ENCODE results near the gene STK32C. TPM values are rescaled to one million over a fixed set of nuclear protein-coding genes. Genes with fewer than 3 reads are reported as not detected.

STK32C gene
- total RNA-seq, 1 donor from 2014 or later, result 19.6 TPM

- no peak for DNase-seq (ENCODE audit: low read depth, low spot score)
- peaks cover under 1% of the 10 kb centered on the region for H3K36me3 Mint-ChIP-seq (ENCODE audit: low read depth)
- no peaks in the 10 kb centered on the region for H3K27me3 Mint-ChIP-seq (ENCODE audit: low read depth)
- H3K4me3 Mint-ChIP-seq, result no peak overlapping the region
- no peaks in the 10 kb centered on the region for H3K4me1 Mint-ChIP-seq
- peak overlapping the region; percentile 62 for H3K27ac Mint-ChIP-seq (ENCODE audit: unreplicated experiment)
- TF ChIP-seq, protein P1, sequence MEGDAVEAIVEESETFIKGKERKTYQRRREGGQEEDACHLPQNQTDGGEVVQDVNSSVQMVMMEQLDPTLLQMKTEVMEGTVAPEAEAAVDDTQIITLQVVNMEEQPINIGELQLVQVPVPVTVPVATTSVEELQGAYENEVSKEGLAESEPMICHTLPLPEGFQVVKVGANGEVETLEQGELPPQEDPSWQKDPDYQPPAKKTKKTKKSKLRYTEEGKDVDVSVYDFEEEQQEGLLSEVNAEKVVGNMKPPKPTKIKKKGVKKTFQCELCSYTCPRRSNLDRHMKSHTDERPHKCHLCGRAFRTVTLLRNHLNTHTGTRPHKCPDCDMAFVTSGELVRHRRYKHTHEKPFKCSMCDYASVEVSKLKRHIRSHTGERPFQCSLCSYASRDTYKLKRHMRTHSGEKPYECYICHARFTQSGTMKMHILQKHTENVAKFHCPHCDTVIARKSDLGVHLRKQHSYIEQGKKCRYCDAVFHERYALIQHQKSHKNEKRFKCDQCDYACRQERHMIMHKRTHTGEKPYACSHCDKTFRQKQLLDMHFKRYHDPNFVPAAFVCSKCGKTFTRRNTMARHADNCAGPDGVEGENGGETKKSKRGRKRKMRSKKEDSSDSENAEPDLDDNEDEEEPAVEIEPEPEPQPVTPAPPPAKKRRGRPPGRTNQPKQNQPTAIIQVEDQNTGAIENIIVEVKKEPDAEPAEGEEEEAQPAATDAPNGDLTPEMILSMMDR (conservative IDR thresholded peaks at IDR 0.05), result no peak
- no peaks in the 10 kb centered on the region for H3K9me3 Mint-ChIP-seq
Measured at GRCh38 chr10:132206806-132207535, 100.8 kb downstream of the STK32C start.

DNA sequence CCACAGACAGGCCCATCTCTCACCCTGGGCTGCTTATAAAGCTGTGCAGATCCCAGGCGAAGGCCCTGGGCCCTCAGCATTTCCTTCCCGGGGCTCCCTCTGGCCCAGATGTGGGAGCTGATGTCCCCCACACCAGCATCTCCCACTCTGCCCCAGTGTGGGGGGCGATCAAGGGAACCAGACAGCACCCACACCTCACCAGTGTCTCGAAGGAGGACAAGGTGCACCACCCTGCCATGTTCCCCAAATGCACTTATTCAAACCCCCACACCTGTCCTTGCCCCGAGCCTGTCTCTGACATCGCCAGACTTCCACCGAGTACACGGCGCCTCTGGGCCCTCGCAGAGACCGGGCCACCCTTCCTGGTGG lies 101.4 kb downstream of the STK32C start:
- no peak for DNase-seq (ENCODE audit: low read depth, low spot score)
- TF ChIP-seq, protein P1 (conservative IDR thresholded peaks at IDR 0.05), result no peak
- Mint-ChIP-seq H3K36me3 (ENCODE audit: low read depth) (no peaks in the 10 kb centered on the region), H3K9me3 (no peaks in the 10 kb centered on the region), H3K27me3 (ENCODE audit: low read depth) (no peaks in the 10 kb centered on the region), H3K4me3 (no peak overlapping the region), H3K4me1 (no peaks in the 10 kb centered on the region), H3K27ac (ENCODE audit: unreplicated experiment) (no peak overlapping the region)

DNA sequence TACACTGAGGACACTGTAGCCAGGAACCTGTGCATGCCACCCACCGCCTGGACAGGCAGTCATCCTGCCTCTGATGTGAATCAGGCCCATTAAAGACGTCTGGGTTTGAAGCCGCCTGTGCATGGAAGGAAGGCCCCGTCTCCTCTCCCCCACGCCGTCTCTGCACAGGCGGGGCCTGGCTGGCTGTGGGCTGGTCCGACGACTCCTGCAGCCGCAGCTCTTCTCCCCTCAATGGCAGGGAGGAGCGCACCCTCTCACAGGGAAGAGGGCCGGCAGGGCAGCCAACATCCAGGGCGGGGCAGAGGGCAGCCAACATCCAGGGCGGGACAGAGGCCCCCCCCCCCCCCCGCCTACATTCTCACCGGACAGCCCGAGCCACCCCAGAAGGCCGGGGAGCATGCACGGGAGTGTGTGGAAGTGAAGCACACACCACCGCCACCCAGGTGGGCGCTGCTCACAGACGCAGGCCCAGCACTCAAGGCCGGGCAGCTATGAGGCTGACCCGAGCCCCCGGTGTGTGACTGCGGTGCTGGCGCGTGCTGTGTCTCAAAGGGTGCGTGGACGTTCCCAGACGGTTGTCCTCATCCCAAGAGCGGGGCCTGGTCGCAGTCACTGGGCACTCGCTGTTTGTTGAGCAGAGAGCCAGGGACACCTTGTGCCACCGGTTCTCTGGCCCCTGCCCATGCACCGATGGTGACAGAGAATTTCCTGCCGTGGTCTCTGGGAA lies 101.9 kb downstream of the STK32C start:
- Mint-ChIP-seq H3K9me3 (no peaks in the 10 kb centered on the region), H3K36me3 (ENCODE audit: low read depth) (no peaks in the 10 kb centered on the region), H3K27me3 (ENCODE audit: low read depth) (no peaks in the 10 kb centered on the region), H3K4me1 (no peaks in the 10 kb centered on the region), H3K4me3 (no peak overlapping the region), H3K27ac (ENCODE audit: unreplicated experiment) (no peak overlapping the region)
- TF ChIP-seq, protein P1 (conservative IDR thresholded peaks at IDR 0.05), result no peak
- DNase-seq (ENCODE audit: low read depth, low spot score), result no peak

DNA sequence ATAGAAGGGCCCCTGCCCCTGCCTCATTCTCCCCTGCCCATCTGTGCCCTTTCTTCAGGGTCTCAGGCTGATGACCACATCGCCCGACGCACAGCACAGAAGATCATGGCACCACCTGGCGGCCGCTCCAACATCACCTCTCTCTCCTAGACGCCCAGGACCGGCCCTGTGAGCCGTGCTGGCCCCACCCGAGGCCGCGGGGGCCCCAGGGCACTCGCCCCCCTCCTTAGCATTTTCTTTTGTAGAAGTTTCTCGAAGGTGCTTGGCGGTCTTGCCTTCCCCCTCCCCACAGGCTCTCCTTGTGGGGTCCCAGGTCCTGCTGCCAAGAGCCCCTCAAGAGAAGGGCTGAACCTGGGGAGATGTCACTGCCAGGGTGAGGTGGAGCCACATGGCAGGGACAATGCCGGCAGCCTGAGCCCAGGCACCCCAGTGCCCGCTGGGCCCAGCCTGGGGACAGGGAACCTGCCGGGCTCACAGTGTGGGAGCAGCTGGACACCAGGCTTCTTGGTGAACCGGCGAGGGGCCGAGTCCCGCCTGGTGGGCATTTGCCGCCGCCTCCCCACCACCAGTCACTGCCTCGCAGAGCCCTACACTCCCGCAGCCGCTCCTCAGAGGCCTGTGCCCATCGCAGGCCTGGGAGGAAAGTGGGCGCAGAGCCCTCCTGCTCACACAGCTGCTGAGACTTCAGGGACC lies 102.8 kb downstream of the STK32C start:
- Mint-ChIP-seq H3K9me3 (no peaks in the 10 kb centered on the region), H3K27ac (ENCODE audit: unreplicated experiment) (no peak overlapping the region)
- DNase-seq (ENCODE audit: low read depth, low spot score), result no peak

GRCh38 chr10:132204078-132204780 lies 103.5 kb downstream of the STK32C start:
- TF ChIP-seq, protein P1 (conservative IDR thresholded peaks at IDR 0.05), result no peak
- Mint-ChIP-seq H3K9me3 (no peaks in the 10 kb centered on the region), H3K27ac (ENCODE audit: unreplicated experiment) (no peak overlapping the region), H3K27me3 (ENCODE audit: low read depth) (no peaks in the 10 kb centered on the region), H3K4me3 (no peak overlapping the region), H3K36me3 (ENCODE audit: low read depth) (no peaks in the 10 kb centered on the region), H3K4me1 (no peaks in the 10 kb centered on the region)
- DNase-seq (ENCODE audit: low read depth, low spot score), result no peak

More for the DNA sequence above, 102.8 kb downstream of the STK32C start:
- Mint-ChIP-seq H3K36me3 (ENCODE audit: low read depth) (no peaks in the 10 kb centered on the region), H3K4me3 (no peak overlapping the region), H3K27me3 (ENCODE audit: low read depth) (no peaks in the 10 kb centered on the region), H3K4me1 (no peaks in the 10 kb centered on the region)
- TF ChIP-seq, protein P1 (conservative IDR thresholded peaks at IDR 0.05), result no peak

Measured in neural crest cell (in vitro differentiated cells).